Kidney capillary endothelial cell (primary cell): ENCODE data around the gene OSM.
A peak's percentile ranks its signal among the peaks of the same experiment; 100 is the strongest.

ENCODE experiments used
- DNase-seq: peaks from one replicate; pipeline ENCODE4 v3.0.0-alpha.2; 2018; ENCODE audit warnings: low spot score

OSM gene

GRCh38 chr22:30263883-30264282 is 2.8 kb downstream of the OSM start:
- DNase-seq, result no peak

DNA sequence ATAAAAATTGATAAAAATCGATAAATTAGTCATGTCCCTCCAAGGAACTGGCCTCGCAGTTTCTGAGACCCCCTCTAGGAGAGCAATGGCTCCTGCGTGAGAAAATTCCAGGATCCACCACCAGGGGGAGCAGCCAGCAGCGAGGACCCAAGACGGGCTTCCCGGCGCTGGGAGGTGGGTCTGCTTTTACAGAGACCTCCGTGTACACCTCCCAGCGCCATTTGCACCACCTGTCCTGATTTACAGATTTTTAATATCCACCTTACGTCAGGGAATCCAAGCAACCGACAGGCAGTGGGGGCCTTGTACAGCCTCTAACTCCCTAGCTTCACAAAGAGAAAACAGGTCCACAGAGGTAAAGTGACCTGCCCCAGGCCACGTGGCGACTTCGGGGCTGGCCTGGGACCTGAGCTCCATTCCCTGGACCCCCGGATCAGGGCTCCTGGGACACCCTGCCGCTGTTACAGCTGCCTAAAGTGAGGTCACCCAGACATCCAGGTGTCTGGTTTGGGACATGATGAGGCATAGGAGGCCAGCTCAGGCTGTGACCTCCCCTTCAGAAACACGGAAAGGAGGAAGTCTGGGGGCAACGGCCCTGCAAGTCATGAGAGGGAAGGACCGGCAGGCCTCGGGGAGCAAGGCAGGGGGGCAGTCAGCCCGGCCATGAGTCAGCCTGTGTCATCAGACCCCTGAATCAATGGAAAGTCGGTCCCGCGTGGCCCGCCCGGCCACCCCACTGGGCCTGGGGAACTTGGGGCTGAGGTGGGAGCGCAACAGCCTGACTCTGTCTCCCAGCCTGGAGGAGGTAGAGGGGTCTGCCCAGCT is 3.5 kb downstream of the OSM start:
- peak; percentile 50 for DNase-seq

DNA sequence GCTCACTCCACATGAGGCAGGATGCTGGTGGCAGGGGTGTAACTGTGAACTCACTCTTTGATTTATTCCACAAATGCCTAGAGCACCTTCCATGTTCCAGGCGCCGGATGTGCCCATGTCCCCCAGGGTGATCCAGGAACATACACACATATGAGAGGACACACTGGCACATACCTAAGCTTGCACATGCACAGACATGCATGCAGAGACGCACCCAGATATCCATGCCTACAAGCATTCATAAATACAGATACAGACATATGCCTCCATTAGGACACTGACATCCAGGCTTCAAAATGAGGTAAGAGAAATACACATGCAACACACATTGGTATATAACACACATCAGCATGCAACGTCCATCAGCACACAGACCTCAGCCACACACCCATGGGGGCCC is 4.5 kb downstream of the OSM start:
- DNase-seq, result no peak

GRCh38 chr22:30261134-30261533 is 5.5 kb downstream of the OSM start:
- DNase-seq, result no peak

DNA sequence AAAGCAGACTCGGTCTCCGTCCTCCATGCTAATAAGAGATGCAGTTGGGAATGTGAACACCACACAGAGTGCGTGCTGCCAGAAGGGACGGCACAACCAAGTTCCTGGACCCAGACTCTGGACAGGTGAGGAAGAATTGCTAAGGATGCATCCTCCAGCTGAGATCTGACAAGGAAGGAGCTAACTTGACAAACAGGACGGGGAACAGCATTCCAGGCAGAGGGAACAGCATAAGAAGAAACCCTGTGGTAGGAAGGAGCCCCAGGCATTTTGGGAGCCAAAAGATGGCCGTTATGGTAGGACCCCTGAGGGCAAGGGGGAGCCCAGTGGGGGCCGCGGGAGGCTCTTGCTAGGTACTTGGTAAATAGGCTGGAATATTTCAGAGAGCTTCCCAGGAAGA is 6.0 kb downstream of the OSM start:
- DNase-seq, result no peak

DNA sequence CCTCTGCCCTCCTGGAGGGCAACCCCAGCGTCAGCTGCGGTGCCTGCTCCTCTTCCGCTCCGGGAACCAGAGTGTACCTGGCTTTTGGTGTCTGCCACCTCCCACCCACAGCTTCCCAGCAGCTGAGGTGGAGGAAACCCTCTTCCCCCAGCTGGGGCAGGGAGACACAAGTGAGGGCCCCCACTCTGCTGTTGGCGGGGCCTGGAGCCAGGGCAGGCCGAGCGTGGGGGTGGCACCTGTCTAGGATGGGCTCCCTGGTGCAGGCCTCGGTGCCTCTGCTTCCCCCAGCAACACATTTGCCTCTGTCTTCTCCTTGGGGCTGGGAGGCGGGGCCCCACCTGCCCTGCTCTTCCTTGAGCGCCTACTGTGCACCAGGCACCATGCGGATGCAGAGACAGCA is 6.4 kb downstream of the OSM start:
- no peak for DNase-seq

DNA sequence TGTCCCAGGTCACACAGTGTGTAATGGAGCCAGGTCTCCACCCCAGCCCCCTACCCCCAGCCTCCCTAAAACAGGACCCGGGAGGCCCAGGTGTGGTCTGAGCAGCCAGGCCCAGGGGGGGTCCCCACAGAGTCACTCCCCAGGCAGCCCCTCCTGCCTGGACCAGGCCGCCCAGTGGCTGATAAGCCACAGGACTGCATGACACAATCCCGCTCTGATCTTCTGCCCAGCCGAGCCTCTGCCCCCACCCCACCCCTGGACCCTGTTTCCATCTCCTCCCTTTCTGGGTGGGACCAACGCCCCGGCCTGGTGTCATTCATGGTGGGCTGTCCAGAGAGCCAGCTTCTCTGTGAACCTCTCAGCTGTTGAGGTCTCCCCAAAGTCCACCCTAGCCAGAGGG is 12.3 kb downstream of the OSM start:
- no peak for DNase-seq

GRCh38 chr22:30253205-30253852 is 13.3 kb downstream of the OSM start:
- DNase-seq, result no peak

- no peak for DNase-seq
Observed at GRCh38 chr22:30252411-30253204, 14.0 kb downstream of the OSM start.

- peak; percentile 42 for DNase-seq
Observed at GRCh38 chr22:30251711-30252110, 14.9 kb downstream of the OSM start.

DNA sequence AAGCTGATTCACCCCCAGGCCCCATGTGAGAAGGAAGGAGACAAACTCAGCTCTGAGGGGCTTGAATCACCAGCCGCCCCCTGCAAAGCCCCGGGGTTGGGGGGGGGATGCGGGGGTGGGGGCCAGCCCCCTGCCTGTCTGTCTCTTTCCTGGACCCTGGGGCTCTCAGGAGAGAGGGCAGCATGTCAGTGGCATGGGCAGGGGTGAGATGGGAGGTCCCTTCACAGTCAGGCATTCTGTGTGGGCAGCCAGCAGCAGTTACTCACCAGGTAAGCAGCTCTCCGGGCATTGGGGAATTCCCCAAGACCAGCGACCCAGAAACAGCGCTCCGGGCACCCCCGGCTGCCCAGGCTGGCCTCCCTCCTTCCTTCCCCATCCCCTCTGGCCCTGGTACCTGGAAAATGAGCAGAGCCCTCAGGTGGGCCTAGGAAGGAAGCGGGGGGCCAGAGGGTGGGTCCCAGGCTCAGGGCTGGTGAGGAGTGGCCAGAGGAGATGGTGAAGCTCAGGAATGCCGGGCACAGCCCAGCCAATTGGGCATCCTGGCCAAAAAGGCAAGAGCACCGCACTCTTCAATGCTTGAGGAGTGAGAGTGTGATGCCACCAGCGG is 15.9 kb downstream of the OSM start:
- DNase-seq, result no peak

- no peak for DNase-seq
Observed at GRCh38 chr22:30250039-30250565, 16.5 kb downstream of the OSM start.

GRCh38 chr22:30249049-30250038 is 17.3 kb downstream of the OSM start:
- no peak for DNase-seq

DNA sequence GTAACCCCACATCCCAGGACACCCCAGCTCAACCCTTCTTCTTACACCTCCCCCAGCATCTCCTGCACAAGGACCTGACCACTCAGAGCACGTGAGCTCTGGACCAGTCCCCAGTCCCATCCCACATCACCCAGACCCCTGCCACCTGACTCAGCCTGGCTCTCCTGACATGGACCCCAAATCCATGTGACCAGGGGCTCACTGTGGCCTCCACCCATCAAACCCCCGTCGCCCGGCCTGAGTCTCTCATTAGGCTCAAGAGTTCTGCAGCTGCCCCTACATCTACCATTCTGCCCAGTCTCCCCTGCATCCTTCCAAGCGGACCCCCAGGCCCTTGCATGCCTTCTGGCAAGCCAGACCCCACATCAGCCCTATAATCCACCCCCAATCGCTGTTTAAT is 18.2 kb downstream of the OSM start:
- no peak for DNase-seq

DNA sequence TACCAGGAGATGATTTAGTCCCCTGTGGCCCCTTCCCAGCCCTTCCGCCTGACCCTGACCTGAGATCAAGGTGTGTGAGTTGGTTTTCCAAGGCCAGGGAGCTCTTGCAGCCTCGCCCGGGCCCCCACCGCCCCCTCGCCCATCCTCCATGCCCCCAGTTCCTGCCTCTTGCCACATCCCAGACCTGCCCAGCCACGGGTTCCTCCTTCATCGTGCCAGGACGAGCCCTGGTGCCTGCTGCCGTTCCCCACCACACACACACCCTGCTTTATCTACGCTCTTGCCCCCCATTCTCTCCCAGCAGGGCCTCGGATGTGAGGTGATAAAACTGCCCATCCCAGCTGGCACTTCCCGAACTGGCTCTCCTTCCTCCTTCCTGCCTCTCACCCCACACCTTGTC is 18.7 kb downstream of the OSM start:
- DNase-seq, result no peak

- DNase-seq, result no peak
Observed at GRCh38 chr22:30247561-30247960, 19.1 kb downstream of the OSM start.

DNA sequence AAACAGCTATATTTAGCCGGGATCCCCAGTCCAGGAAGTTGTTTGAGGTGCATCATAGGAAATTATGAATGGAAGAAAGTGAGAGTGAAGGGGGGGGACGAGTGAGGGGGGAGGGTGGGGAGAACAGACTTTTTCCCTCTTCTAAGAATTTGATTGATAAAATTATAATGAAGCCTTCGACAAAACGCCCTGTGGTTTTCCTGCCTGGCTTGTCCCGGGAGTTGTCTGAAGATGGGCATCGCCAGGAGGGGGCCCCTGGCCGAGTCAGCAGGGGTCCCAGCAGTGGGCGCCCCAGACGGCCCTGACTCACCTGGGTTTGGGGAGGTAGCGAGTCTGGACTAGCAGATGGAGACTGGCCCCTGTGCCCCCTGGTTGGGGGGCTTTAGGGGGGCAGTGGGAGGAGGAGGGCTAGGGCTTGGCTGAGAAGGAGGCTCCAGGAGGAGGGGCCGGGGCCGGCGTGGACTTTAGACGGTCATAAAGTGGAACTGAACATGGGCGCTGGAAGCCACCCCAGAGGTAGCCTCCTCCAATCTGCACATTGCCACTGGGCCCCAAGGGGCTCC is 19.8 kb downstream of the OSM start:
- peak; percentile 42 for DNase-seq

DNA sequence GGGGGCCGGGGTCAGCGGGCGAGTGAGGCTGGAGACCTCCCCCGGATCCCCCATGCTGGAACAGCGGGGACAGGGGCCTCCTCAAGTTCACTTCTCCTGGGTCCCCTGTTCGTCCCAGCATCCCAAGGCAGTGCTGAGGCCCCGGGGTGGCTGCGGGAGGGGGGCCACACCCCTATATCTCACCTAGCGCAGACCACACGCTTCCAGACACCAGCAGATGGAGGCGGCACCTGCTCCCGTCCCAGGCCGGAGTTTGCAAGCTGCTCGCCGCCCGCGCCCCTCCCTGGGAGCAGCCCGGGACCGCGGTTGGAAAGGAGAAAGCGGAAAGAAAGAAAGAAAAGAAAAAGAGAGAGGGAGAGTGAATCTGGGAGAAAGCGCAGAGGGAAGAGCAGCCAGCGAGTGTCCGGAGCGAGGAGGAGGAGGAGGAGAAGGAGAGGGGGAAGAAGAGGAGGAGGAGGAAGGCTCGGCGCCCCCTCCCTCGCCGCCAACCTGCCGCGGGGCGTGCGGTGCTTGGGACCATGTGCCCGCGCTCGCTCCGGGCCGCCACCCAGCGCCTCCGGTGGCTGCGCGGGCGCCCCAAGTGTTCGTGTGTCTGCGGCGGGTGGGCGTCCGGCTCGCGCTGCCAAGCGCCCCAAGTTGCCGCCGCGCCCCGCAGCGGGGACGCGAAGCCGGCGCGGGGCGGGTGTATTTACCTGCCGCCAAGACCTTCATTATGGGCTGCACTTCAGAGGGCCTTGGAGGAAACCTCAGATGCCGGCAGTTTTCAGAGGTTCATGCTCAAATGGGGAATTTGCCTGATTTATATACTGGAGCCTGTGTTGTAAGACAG is 20.5 kb downstream of the OSM start, which contains the start of gene LIF:
LIF (minus strand) TSS at position 775 of the 829 bp plus-strand sequence; CDS start at position 711, 64 bp downstream.
- no peak for DNase-seq

DNA sequence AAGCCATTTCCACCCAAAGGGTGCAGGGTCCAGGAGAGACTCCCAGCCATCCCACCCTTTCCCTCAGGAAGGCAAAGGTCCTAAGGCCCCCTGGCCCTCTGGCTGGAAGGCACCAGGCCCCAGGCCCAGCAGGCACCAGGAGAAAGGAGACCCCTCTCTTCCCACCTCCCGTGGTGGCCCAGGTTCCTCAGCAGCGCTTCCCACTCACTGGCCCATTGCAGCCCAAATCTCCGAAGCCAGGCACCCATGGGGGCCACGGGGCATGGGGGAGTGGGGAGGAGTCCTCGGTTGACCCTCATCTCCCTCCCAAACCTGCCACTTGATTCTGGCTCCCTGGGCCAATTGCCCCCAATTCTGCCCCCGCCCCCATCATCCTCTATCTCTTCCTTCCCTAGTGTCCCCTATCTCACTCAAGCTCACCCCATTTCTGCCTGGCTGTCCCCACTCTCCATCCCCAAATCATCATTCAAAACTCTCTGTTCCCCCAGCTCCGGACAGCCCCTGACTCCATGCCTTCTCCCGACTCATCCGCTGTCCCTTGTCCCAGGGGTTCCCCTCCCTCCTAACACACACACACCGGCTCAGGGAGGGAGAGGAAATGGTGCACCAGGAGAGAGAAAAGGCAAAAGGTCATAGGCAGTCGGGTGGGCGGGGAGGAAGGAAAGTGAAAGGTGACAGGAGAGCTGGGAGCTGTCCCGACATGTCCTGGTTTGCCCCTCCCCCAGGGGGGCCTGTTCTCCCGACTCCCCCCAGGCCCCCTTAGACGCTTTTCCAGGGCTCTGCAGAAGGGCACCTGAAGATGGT is 21.3 kb downstream of the OSM start:
- no peak for DNase-seq
